Prostate gland (tissue), 2 donors: Measurements from ENCODE around the gene PPM1L. TPM values are rescaled to one million over a fixed set of nuclear protein-coding genes. Genes with fewer than 3 reads are reported as not detected.
"Not testable (repeated sequence)": the region's sequence is repeated elsewhere in the genome, so short reads cannot be mapped to it uniquely, and the experiment has no call there.

Experiments
- DNase-seq: peaks from one replicate; pipeline ENCODE4 v3.0.0-alpha.2; 2019; ENCODE audit warnings: low spot score
- H3K27ac ChIP-seq, 2 donors: fragments of 200-600 bp; sonication (generic); 2 replicates each; pipeline ENCODE4 v1.5.1; 2017 to 2019
- H3K27me3 ChIP-seq: fragments of 200-600 bp; sonication (generic); replicated peaks from 2 replicates; pipeline ENCODE4 v1.5.1; 2019; ENCODE audit not compliant: insufficient read depth
- H3K36me3 ChIP-seq, 2 donors: fragments of 200-600 bp; sonication (generic); 1 replicate in 1 of 2; 2 replicates in 1 of 2; pipeline versions ENCODE4 v1.5.1 to v1.8.1; 2017 to 2019
- H3K4me1 ChIP-seq: fragments of 200-600 bp; sonication (generic); replicated peaks from 2 replicates; pipeline ENCODE4 v1.5.1; 2019
- H3K4me3 ChIP-seq, 2 donors: fragments of 200-600 bp; sonication (generic); 2 replicates each; pipeline ENCODE4 v1.5.1; 2017 to 2019
- H3K9me3 ChIP-seq: fragments of 200-600 bp; sonication (generic); 2 replicates; pipeline ENCODE4 v1.5.1; 2017
- POLR2A ChIP-seq: fragments of 450-650 bp; IDR thresholded peaks from one replicate; pipeline ENCODE4 v1.6.1; 2016; ENCODE audit warnings: antibody characterized with exemption, mild to moderate bottlenecking
- POLR2AphosphoS5 ChIP-seq: sonication (generic); formaldehyde crosslinking; IDR thresholded peaks from one replicate; pipeline ENCODE4 v1.6.1; 2017; ENCODE audit warnings: antibody characterized with exemption
- WGBS: methylation state at CpG from one replicate; pipeline ENCODE4 v1.1.5; 2018; 5-methylcytosine and 5-hydroxymethylcytosine counted together
- intact Hi-C: fragments of 100-400 bp; cut with DNase I; formaldehyde crosslinking; loops from one replicate; pipeline ENCODE4 v1.14.2; 2022
- total RNA-seq, 2 donors: library from RNA; depleted of rRNA; stranded (reverse); fragments of >200 nt; gene quantifications; one replicate each; pipeline ENCODE4 v1.1.0, GENCODE V29; 2016
- TF ChIP-seq, protein P1 (sequence below), 4 experiments: fragments of 200-600 bp in 2 of 4; fragments of 450-650 bp in 2 of 4; sonication (generic) in 2 of 4; IDR thresholded peaks; 1 replicate in 3 of 4; 2 replicates in 1 of 4; pipeline ENCODE4 v1.5.1; 2016 to 2019; ENCODE audit warnings: antibody characterized with exemption in 4 of 4, mild to moderate bottlenecking in 2 of 4, moderate library complexity in 2 of 4

The PPM1L gene
- total RNA-seq, 2 donors from 2014 or later: 23.6 to 27.0 TPM

DNA sequence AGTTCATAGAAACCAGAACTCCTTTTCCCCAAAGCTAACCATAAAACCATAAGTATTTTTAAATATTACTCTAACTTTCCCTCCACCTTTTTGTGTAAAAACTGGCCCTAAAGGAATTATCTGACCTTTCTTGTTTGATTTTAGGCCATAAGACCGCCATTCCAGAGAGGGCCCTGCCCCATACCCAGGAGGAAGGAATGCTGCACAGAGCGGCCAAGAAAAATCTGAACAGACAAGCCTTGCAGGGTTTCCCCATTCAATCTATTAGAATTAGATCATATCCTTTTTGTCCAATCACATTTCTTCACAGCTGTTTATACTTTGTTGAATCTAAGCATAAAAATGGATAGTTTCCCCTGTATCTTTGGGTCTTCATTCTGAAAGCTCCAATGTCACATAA is 252.1 kb downstream of the PPM1L start:
- intact Hi-C loops: no loop called here
- no peak overlapping the region for H3K27ac ChIP-seq
- 57% methylated on average over 2 of the region's 2 CpGs for WGBS
- no peaks in the 10 kb centered on the region for H3K27me3 ChIP-seq
- TF ChIP-seq, protein P1, sequence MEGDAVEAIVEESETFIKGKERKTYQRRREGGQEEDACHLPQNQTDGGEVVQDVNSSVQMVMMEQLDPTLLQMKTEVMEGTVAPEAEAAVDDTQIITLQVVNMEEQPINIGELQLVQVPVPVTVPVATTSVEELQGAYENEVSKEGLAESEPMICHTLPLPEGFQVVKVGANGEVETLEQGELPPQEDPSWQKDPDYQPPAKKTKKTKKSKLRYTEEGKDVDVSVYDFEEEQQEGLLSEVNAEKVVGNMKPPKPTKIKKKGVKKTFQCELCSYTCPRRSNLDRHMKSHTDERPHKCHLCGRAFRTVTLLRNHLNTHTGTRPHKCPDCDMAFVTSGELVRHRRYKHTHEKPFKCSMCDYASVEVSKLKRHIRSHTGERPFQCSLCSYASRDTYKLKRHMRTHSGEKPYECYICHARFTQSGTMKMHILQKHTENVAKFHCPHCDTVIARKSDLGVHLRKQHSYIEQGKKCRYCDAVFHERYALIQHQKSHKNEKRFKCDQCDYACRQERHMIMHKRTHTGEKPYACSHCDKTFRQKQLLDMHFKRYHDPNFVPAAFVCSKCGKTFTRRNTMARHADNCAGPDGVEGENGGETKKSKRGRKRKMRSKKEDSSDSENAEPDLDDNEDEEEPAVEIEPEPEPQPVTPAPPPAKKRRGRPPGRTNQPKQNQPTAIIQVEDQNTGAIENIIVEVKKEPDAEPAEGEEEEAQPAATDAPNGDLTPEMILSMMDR (IDR thresholded peaks at IDR 0.05): no peak
- TF ChIP-seq POLR2AphosphoS5: no peak
- TF ChIP-seq POLR2A: no peak
- H3K9me3 ChIP-seq: no peaks in the 10 kb centered on the region
- H3K36me3 ChIP-seq: no peaks in the 10 kb centered on the region
- DNase-seq: no peak
- no peak overlapping the region for H3K4me3 ChIP-seq
- H3K4me1 ChIP-seq: no peaks in the 10 kb centered on the region

DNA sequence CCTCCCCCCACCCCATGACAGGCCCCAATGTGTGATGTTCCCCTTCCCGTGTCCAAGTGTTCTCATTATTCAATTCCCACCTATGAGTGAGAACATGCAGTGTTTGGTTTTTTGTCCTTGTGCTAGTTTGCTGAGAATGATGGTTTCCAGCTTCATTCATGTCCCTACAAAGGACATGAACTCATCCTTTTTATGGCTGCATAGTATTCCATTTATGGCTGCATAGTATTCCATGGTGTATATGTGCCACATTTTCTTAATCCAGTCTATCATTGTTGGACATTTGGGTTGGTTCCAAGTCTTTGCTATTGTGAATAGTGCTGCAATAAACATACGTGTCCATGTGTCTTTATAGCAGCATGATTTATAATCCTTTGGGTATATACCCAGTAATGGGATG is 254.1 kb downstream of the PPM1L start:
- H3K4me3 ChIP-seq, DNase-seq, H3K36me3 ChIP-seq, H3K4me1 ChIP-seq, intact Hi-C loops, H3K27ac ChIP-seq, H3K27me3 ChIP-seq, H3K9me3 ChIP-seq: not testable (repeated sequence)
- 85% methylated on average over 2 of the region's 2 CpGs for WGBS

DNA sequence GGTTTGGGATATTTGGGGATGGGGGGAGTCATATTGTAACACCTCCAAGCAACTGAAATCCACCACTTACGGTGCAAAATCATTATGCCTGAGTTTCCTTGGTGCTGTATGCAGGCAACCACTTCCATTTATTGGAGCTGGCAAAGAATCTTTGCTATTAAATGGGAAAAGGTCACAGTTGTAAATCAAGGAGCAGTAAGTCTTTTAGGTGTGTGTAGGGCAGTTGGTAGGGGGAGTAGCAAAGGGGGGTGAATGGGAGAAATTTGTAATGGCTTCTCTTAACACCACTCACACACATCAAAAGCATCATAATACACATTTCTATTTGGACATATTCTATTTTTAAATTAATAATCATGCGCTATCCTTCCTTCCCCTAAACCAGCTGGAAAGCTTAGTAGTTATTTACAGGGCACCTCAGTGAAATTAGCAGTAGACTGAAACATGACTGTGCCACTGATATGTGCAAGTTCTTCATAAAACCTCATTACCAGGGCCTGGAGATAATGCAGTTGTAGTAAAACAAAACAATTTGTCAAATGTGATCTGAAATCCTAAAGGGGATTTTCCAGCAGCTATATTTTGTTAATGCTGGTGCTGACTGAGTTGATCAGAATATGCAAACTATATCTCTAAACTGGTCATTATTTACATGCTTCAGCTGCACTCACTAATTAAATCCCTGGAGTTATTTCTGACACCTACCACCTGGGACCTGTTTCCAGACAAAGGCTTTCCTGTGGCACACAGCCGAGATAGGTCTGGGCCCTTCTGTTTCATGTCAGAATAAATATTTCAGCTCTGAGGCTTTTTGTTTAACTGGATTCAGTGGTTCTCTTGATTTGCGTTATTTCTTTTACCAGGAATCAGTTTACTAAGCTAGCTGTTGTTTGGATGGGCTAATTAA is 259.1 kb downstream of the PPM1L start:
- 42% methylated on average over 4 of the region's 4 CpGs for WGBS
- intact Hi-C loops: no loop called here
- no peak for DNase-seq
- Histone ChIP-seq H3K27ac (no peak overlapping the region), H3K36me3 (no peaks in the 10 kb centered on the region), H3K9me3 (no peaks in the 10 kb centered on the region), H3K27me3 (no peaks in the 10 kb centered on the region), H3K4me1 (no peaks in the 10 kb centered on the region), H3K4me3 (no peak overlapping the region)
- TF ChIP-seq POLR2A: no peak
- TF ChIP-seq, protein P1 (IDR thresholded peaks at IDR 0.05): no peak
- TF ChIP-seq POLR2AphosphoS5: no peak

DNA sequence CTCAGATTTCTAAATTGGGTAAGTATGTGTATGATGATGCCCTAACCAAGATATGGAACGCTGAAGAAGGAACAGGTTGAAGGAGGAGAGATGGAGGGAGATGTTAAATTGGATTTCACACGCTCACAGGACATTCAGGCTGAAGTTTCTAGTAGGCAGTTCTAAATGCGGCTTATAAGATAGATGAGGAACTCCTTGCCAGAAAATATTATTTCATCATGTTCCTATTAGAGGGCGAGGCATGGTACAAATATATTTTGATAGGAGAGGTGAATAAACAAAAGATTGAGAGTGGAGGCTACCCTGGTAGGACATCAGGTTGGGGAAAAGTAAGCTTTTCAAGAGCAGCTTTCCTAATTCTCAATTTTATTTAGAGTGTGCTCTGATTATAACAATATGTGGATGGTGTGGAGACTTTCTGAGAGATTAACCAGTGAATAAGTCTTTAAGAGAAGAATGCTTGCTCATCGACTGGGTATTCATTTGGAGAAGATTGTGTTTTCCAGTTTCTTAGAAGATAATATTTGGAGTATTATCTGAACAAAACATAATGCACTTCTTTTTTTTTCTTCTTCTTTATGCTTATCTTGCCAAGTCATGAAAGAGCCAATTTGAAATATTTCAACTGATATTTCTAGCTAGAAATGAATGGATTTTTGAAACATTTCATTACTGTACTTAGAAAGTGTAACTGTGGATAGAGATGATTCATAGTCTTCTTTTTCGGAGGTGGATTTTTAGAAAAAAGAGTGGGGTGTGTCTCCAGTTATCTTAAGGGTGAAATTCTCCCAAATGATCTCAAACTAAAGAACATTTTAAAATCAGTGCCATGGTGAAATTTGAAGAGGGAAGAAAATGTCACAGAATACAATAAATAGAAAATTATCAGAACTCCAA is 260.6 kb downstream of the PPM1L start:
- no peak overlapping the region for H3K4me3 ChIP-seq
- H3K4me1 ChIP-seq: no peaks in the 10 kb centered on the region
- no peak overlapping the region for H3K27ac ChIP-seq
- TF ChIP-seq, protein P1 (IDR thresholded peaks at IDR 0.05): no peak
- no peak for TF ChIP-seq POLR2A
- no peak for TF ChIP-seq POLR2AphosphoS5
- no peaks in the 10 kb centered on the region for H3K27me3 ChIP-seq
- H3K36me3 ChIP-seq: no peaks in the 10 kb centered on the region
- WGBS: 79% methylated on average over 6 of the region's 6 CpGs
- intact Hi-C loops: no loop called here
- H3K9me3 ChIP-seq: no peaks in the 10 kb centered on the region
- DNase-seq: no peak

DNA sequence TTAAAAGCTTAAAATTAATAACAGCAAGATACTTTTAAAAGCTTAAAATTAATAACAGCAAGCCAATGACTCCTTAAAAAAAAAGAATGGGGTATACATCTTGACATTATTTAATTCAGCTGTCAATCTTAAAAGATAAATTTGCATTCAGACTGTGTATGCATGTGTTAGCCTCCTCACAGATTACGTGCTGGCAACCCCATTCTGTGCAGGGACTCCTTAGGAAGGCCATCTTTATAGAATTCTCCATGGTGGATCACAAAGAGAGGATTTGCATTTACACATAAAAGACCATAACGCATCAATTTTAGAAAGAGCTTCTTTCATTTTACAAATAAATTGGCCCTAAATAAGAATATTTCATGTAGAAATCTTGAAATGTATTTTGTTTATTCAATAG is 261.9 kb downstream of the PPM1L start:
- intact Hi-C loops: no loop called here
- Histone ChIP-seq H3K27ac (no peak overlapping the region), H3K4me1 (no peaks in the 10 kb centered on the region), H3K4me3 (no peak overlapping the region), H3K9me3 (no peaks in the 10 kb centered on the region), H3K36me3 (no peaks in the 10 kb centered on the region), H3K27me3 (no peaks in the 10 kb centered on the region)
- 95% methylated on average over 2 of the region's 2 CpGs for WGBS
- TF ChIP-seq, protein P1 (IDR thresholded peaks at IDR 0.05): no peak
- TF ChIP-seq POLR2A: no peak
- no peak for TF ChIP-seq POLR2AphosphoS5
- no peak for DNase-seq
